Activated CD4-positive, alpha-beta T cell treated with anti-CD3 and anti-CD28 coated beads, Interleukin-2, amount 50 U/mL, for 1 hour (primary cell): ENCODE measurements around the gene HOTAIR.

Source experiments
- DNase-seq: peaks from one replicate; pipeline ENCODE4 v3.0.0-alpha.2; 2020

Gene HOTAIR

DNA sequence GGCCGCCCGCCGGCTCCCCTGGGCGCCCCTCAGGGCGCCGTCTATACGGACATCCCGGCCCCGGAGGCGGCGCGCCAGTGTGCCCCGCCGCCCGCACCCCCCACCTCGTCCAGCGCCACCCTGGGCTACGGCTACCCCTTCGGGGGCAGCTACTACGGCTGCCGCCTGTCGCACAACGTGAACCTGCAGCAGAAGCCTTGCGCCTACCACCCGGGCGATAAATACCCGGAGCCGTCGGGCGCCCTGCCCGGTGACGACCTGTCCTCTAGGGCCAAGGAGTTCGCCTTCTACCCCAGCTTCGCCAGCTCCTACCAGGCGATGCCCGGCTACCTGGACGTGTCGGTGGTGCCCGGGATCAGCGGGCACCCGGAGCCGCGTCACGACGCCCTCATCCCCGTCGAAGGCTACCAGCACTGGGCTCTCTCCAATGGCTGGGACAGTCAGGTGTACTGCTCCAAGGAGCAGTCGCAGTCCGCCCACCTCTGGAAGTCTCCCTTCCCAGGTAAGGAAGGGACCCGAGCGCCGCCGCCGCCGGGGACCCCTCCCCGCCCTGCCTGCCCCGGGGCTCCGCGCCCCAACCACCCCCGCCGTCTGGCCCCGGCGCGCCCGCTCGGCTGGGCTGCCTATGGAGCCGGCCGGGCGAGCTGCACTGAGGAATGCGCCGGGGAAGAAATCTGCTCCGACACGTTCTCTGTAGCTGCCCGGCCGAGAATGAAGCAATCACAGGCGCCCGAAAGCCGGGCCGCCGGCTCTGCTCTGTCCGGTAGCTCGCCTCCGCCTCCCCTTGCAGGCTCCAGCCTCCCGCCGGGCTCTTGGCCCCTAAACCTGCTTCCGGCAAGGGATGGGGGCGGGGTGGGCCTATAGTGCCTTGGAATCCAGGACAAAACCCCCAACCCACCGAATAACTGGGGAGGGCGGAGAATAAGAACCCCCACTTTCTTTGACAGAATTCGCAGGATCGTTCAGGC is 35.3 kb downstream of the HOTAIR start:
- no peak for DNase-seq

GRCh38 chr12:53938326-53939140 is 36.2 kb downstream of the HOTAIR start, which contains the start of gene HOXC13:
Gene HOXC13 (plus strand): TSS chr12:53938831. CDS start chr12:53938907, 76 bp downstream.
- no peak for DNase-seq

- no peak for DNase-seq
Measured at GRCh38 chr12:53937596-53938325, 37.0 kb downstream of the HOTAIR start.

DNA sequence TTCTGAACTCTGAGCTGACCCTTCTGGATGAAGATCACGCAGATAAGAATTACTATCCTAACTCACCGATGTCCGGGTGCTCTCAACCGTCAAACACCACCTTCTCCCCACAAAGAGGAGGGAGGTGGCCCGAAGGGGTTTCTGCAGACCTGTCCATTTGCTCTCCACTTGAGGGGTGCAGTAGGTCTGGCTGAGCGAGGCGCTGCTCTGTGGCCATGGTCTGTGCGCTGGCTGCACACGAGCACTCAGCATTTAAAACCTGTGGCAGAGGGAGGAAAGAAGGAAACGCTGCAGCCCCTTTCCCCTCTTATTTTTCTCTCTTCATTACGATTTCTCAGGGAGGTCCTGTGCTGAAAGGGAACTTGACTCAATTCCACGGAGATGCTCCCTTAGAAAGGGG is 37.7 kb downstream of the HOTAIR start:
- no peak for DNase-seq

DNA sequence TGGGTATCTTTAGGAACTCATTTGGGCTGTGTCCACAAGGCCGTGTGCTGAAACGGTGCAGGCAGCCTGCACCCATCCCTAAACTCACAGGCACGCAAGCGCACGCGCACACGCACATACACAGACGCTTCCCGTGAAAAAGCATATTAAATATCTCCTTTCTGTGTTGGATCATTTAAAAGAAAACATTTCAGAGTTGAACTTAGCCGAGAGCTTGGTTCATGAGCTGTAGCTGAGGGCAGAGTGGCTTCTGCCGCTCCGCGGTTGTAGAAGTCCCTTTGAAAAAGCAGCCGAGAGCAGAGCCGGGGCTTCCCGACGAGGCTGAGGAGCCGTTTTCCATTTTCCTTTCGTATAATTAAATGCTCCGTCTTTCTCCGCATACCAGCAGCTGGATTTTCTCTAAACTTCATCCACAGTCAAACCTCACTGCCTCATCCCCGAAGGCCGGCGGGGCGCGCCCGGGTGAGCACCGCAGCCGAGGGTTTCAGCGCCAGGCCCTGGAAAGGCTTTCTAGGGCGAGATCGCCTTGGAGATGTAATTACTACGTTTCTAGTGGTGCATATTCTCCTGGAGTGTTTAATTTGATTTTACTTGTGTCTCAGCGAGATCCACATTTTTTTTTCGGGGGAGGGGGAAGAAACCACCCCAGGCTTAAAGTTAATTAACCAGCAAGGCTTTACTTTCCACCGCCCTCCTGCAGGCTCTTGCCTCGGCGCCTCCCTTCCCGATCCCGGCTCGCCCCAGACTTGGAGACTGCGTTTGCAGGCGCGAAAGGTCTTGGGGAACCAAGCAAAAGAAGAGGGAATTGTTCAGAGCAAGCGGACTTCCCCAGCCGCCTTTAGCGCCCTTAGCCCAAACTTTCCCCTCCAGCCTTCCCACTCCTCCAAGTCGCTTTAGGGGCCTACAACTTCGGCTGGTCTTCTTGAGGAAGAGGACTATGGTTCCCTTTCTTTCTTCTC is 39.1 kb downstream of the HOTAIR start:
- DNase-seq = no peak

DNA sequence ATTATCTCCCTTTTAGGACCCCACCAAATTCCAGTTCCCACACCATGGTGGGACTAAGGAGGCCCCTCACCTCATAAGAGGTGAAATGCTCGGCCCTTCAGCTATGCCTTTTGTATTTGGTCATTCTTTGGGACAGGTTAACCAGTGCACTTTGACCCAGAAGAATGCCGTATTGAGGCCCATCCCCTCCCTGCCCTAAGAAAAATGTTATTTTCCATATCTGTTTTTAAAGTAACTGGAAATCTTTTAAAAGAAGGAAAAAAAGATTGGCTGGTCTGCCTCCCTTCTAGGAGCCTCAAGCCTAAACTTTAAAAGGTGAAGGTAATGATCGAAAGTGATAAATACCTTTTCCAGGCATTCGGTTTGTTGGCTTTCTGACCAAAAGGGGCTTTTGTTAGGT is 41.8 kb downstream of the HOTAIR start:
- no peak for DNase-seq

GRCh38 chr12:53931844-53932581 is 42.7 kb downstream of the HOTAIR start:
- no peak for DNase-seq

DNA sequence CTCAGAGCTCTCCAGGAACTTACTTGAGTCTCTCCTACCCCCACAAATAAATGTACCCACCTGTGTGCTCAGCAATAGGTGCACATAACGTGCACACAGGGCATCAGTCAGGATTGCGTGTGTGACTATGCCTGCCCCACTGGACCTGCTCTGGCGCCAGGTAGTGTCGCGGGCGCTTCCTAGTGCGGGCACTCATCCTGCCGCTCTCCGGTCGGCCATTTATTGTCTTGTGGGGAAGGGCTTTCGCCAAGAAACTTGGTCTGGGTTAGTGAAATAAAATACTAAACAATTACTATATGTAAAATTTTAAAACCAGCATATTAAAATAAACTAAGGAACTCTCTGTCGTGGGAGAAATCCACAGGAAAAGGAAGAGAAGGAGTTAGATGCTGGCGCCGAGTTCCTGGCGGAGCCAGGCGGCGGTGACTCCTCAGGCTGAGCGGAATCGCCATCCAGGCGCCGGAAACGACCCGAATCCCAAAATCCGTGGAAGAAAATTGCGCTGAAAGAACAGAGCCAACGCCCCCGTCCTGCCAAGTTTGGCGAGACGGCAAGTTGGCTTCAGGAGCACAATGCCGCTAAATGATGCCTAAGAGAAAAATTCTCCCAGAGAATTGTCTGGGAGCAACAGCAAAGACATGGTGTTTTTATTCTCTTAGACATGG is 44.0 kb downstream of the HOTAIR start:
- no peak for DNase-seq

DNA sequence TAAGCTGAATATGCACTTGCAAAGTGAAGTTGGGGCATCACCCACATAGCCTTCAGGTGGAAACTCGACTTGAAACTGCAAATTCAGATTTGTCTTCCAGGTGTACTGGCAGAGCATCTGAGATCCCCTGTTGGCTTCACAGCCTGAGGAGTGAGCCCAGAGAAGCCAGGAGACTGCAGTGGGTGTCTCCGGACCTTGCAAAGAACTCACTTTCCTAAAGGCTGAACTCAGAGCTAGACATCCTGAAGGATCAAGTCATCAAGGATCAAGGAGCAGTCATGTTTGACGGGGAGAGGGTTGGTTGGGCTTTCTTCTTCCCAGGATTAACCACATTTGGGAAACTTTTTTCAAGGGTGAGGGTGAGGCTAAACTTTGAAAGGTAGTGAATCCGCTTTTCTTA is 45.2 kb downstream of the HOTAIR start:
- no peak for DNase-seq

DNA sequence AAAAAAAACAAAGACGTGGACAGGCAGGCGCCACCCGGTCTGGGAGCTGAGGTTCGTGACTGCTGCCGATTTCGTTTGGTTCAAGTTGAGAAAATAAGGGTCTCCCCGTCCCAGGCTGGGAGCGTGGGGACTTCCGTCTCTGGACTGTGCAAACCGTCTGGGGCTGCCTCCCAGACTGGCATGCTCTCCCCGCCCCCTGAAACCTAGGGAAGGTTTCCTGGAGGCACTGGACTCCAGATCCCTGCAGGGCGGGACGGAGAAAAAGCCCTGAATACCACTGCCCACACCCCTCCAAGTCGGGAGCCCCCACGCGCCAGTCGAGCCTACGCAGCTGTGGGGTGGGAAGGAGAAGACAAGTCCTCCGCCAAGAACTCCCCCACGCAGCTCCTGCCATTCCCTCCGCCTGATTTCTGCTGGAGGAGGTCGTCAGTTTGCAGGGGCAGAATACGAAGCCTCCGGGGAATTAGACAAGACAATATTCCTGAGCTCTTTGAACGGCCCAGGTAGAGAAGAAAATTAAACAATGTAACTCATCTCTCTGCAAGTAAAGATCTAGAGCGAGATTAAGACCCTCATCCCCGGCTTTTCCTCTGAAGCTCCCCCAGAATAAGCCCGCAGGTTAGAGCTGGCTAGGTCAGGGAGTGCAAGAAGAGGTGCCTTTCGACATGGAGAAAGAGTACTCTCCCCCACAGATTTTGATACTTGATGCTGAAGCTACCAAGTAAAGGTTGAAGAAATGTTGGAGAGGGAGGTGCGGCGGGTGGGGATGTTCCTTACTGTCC is 46.5 kb downstream of the HOTAIR start:
- no peak for DNase-seq

DNA sequence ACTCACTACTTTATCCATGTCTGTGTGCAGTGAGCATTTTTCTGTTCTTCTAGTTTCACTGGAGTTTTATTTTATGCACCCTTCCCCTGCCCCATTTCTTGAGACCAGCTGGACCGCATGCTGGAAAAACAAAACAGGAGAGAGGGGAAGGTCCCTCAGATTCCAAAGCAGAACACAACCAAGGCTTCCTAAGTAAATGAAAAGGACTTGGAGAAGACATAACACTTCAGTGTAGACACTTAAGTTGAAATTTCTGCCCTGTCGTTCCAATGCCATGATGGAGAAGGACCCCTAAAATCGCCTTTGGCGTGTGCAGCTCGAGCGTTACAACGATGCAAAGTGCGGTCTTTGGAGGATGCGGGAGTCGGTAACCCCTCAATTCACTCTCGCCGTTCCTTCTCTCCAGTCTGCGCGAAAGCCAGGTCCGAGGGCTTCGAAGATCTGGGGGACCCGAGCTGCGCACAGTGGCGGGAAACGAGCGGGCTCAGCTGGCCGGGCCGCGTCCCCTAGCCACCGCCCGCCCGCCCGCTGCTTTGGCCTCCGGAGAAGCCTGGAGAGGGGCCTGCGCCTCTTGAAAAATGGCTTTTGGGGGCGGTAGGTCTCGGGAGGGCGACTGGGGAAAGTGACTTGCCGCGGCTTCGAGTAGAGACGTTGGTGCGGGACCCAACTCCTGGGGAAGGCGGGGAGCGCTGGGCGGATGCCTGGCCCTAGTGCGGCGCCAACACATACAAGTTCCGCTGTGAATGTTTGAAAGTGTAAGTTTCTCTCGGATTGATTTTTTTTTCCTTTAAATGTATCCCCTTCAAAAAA is 47.3 kb downstream of the HOTAIR start:
- DNase-seq = no peak

GRCh38 chr12:53924521-53925405 is 50.0 kb downstream of the HOTAIR start:
- no peak for DNase-seq

GRCh38 chr12:53916788-53917655 is 57.7 kb downstream of the HOTAIR start:
- no peak for DNase-seq
